Measurements from ENCODE around the gene PRKAR1A. TPM values are rescaled to one million over a fixed set of nuclear protein-coding genes. Genes with fewer than 3 reads are reported as not detected.

The PRKAR1A gene
- total RNA-seq, 4 donors from 2014 or later: 388 to 501 (median 431) TPM

DNA sequence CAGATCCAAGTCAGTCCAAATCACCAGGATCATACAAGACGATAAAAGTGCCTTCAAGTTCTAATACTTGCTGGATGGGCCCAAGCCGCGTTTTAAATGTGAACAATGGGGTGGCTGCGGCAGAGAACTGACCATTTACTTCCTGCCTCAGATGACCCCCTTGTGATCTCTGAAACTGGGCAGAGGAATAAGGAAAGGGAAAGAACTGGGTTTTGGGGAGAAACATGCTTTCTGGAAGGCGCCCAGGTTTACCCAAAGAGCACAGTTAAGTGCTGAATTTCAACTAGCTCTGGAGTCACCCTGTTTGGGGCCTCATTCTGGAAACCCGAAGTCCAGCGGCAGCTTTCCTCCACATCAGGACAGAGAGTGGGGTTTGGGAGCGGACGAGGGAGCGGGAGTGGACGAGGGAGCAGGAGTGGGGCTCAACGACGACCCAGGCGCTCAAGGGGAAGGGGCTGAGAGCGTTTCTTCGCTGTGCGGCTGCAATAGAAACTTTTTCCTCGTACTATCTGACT is 87.4 kb downstream of the PRKAR1A start:
- TF ChIP-seq, protein P1, sequence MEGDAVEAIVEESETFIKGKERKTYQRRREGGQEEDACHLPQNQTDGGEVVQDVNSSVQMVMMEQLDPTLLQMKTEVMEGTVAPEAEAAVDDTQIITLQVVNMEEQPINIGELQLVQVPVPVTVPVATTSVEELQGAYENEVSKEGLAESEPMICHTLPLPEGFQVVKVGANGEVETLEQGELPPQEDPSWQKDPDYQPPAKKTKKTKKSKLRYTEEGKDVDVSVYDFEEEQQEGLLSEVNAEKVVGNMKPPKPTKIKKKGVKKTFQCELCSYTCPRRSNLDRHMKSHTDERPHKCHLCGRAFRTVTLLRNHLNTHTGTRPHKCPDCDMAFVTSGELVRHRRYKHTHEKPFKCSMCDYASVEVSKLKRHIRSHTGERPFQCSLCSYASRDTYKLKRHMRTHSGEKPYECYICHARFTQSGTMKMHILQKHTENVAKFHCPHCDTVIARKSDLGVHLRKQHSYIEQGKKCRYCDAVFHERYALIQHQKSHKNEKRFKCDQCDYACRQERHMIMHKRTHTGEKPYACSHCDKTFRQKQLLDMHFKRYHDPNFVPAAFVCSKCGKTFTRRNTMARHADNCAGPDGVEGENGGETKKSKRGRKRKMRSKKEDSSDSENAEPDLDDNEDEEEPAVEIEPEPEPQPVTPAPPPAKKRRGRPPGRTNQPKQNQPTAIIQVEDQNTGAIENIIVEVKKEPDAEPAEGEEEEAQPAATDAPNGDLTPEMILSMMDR (IDR thresholded peaks at IDR 0.05; ENCODE audit: low read depth): no peak

DNA sequence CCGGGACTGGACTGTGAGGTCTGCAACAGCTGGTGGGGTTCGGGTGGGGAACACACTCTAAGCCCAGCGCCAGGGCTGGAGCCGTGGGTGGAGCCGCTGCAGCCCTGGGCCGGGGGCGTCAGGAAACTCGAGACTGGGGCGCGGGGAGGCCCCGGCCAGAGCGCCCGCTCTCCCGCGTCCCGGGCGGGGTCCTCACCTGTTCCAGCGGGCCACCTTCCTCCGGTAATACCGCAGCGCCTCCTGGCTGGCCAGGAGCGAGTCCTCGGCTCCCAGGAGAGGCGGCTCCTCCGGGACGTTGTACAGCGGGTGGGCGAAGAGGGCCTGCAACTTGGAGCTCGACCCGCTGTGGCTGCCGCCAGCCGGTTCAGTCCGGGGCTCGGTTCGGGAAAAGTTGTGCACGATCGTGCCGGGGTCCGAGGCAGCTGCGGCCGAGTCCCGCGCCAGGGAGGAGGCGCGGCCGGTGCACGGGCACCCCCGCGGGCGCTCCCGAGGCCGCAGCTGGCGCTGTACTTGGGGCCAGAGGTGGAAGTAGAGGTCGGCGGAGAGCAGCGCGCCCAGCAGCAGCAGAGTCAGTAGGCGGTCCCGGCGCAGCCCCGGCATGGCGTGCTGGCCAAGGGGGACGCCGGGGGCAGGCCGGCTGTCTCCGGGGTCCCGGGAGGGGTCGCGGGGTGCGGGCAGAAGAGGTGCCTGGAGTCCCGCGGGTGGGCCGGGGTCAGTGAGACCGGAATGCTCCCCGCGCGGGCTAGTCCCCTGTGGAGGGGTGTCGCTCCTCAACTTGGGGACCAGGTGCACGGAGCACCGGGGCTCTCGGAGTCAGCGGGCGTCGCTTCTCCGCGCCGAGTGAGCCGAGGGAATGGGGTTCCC is 88.1 kb downstream of the PRKAR1A start:
- TF ChIP-seq, protein P1 (IDR thresholded peaks at IDR 0.05; ENCODE audit: low read depth): no peak

Other genes with a start within 250 kb of the PRKAR1A start
- gene SLC16A6, start 221.3 kb upstream of the PRKAR1A start, total RNA-seq: 1 to 10 TPM in 2 of 4 donors, under 1 TPM in 2; 0.38 to 9.2 (median 1.6) TPM
- 1 to 10 TPM; 3.1 to 6.8 (median 4.4) TPM for gene ARSG, start 220.9 kb upstream of the PRKAR1A start, total RNA-seq
- gene WIPI1, start 54.9 kb upstream of the PRKAR1A start, total RNA-seq: 10 to 100 TPM; 59.5 to 83.0 (median 71.2) TPM
- 10 to 100 TPM in 3 of 4 donors, 1 to 10 TPM in 1; 7.7 to 17.0 (median 12.3) TPM for gene FAM20A, start 88.9 kb downstream of the PRKAR1A start, total RNA-seq

All from subcutaneous adipose tissue (tissue), 4 donors.